K562 (cell line): ENCODE results near the gene ADAMTSL3. TPM values are rescaled to one million over a fixed set of nuclear protein-coding genes. Genes with fewer than 3 reads are reported as not detected.

Experiments used
- ATAC-seq: fragments of 200-7000 bp; cut with Tn5 transposase; 3 replicates; pipeline ENCODE4 v1.9.1; 2020; ENCODE audit warnings: moderate library complexity
- BruUV-seq: library from RNA; stranded (reverse); fragments of 400-500 nt; replicated peaks from 2 replicates; lab custom pipeline; 2021; lab: Mats Ljungman, UMichigan
- CTCF ChIA-PET: fragments of 300-600 bp; formaldehyde crosslinking; extraction: SDS; loops from one replicate; lab custom pipeline; 2021; ENCODE audit warnings: low intra/inter-chr PET ratio; lab: Yijun Ruan, JAX
- POLR2A ChIA-PET: fragments of 300-600, 350-650 bp; sonication (Branson Sonifier 250); formaldehyde crosslinking; extraction: SDS; loops from one replicate; lab custom pipeline; 2021; ENCODE audit warnings: antibody characterized with exemption, inconsistent platforms; lab: Yijun Ruan, JAX
- DNase-seq, 4 experiments: peaks; one replicate each; pipeline versions ENCODE4 v3.0.0 to v3.0.0-alpha.2; 2011 to 2018; ENCODE audit warnings: low spot score in 3 of 4, mixed read lengths in 3 of 4; ENCODE audit errors: extremely low read depth in 1 of 4
- FAIRE-seq: peaks from 2 replicates; lab custom pipeline; 2011; peaks lifted over from hg19 to GRCh38; lab: Jason Lieb, UNC
- H2AFZ ChIP-seq: 2 replicates; pipeline ENCODE4 v1.6.0; 2011; ENCODE audit warnings: low read depth, low read length, control low read depth, inconsistent platforms
- H3K27ac ChIP-seq: fragments of 200-600 bp; 3 replicates; pipeline ENCODE4 v1.8.0; 2011; ENCODE audit warnings: low read depth, mild to moderate bottlenecking, control low read depth, inconsistent platforms, low read length, moderate library complexity, mixed read lengths; ENCODE audit errors: extremely low read depth
- H3K27me3 ChIP-seq, 2 experiments: fragments of 300-600 bp in 1 of 2; 2 replicates in 1 of 2; 3 replicates in 1 of 2; pipeline versions ENCODE4 v1.6.0 to v1.8.0; 2011; ENCODE audit warnings: inconsistent platforms in 2 of 2, low read length in 2 of 2, mild to moderate bottlenecking in 1 of 2, mixed read lengths in 1 of 2, moderate library complexity in 1 of 2; ENCODE audit not compliant: control insufficient read depth in 2 of 2, insufficient read depth in 2 of 2
- H3K36me3 ChIP-seq: fragments of 300-600 bp; 3 replicates; pipeline ENCODE4 v1.8.0; 2011; ENCODE audit warnings: mild to moderate bottlenecking, low read length, inconsistent platforms; ENCODE audit not compliant: control insufficient read depth, insufficient read depth
- H3K4me1 ChIP-seq, 2 experiments: fragments of 200-600 bp in 1 of 2; replicated peaks in 1 of 2; 2 replicates in 1 of 2; 3 replicates in 1 of 2; pipeline versions ENCODE4 v1.5.1 to v1.8.0; 2011; ENCODE audit warnings: inconsistent platforms in 2 of 2, low read length in 2 of 2, mild to moderate bottlenecking in 1 of 2, mixed read lengths in 1 of 2, moderate library complexity in 1 of 2; ENCODE audit not compliant: control insufficient read depth in 2 of 2, insufficient read depth in 2 of 2
- H3K4me2 ChIP-seq: 2 replicates; pipeline ENCODE4 v1.6.1; 2011; ENCODE audit warnings: low read length, control low read depth, inconsistent platforms, mixed read lengths; ENCODE audit not compliant: insufficient read depth
- H3K4me3 ChIP-seq: fragments of 200-600 bp; sonication (generic), shearing (Covaris generic); 2 replicates; pipeline ENCODE4 v1.5.1; 2016; ENCODE audit warnings: control low read depth, inconsistent platforms
- H3K79me2 ChIP-seq: fragments of 200-600 bp; 3 replicates; pipeline ENCODE4 v1.8.0; 2011; ENCODE audit warnings: low read length, inconsistent platforms; ENCODE audit not compliant: control insufficient read depth, insufficient read depth
- H3K9ac ChIP-seq, 2 experiments: 2 replicates each; pipeline versions ENCODE4 v1.6.0 to v1.6.1; 2011; ENCODE audit warnings: low read depth in 2 of 2, low read length in 2 of 2, control low read depth in 1 of 2, inconsistent platforms in 1 of 2, mild to moderate bottlenecking in 1 of 2, mixed read lengths in 1 of 2; ENCODE audit not compliant: insufficient read depth in 1 of 2
- H3K9me1 ChIP-seq: one replicate; pipeline ENCODE4 v1.6.0; 2011; ENCODE audit warnings: inconsistent platforms, mild to moderate bottlenecking, low read length, moderate library complexity; ENCODE audit not compliant: control insufficient read depth, insufficient read depth
- H3K9me3 ChIP-seq: replicated peaks from 2 replicates; pipeline ENCODE4 v1.5.1; 2011; ENCODE audit warnings: low read depth, low read length, inconsistent platforms; ENCODE audit not compliant: control insufficient read depth, insufficient read depth
- H4K20me1 ChIP-seq: replicated peaks from 2 replicates; pipeline ENCODE4 v1.6.1; 2011; ENCODE audit warnings: low read length, inconsistent platforms, mixed read lengths; ENCODE audit not compliant: control insufficient read depth, insufficient read depth
- BRF1 ChIP-seq: IDR thresholded peaks from 3 replicates; pipeline ENCODE4 v1.6.1; 2011; ENCODE audit warnings: borderline replicate concordance, mild to moderate bottlenecking; ENCODE audit not compliant: insufficient read length; ENCODE audit errors: extremely low read depth
- CBFB ChIP-seq: sonication (generic); formaldehyde crosslinking; IDR thresholded peaks from 2 replicates; pipeline ENCODE4 v1.4.0; 2020; ENCODE audit warnings: mild to moderate bottlenecking, missing genetic modification reagents
- ETV6 ChIP-seq, 3 experiments: fragments of 150-350 bp in 1 of 3; sonication (generic) in 1 of 3; formaldehyde crosslinking in 1 of 3; IDR thresholded peaks; 2 replicates each; pipeline versions ENCODE4 v1.6.1 to v1.8.0; 2014 to 2022; ENCODE audit warnings: borderline replicate concordance in 2 of 3, low read depth in 2 of 3, antibody characterized with exemption in 1 of 3, low read length in 1 of 3, mild to moderate bottlenecking in 1 of 3, missing genetic modification reagents in 1 of 3
- HCFC1 ChIP-seq: IDR thresholded peaks from 2 replicates; pipeline ENCODE4 v1.6.1; 2012; ENCODE audit warnings: low read depth, low read length, improper control_type of control experiment
- MBD2 ChIP-seq: sonication (generic); IDR thresholded peaks from 2 replicates; pipeline ENCODE4 v1.6.1; 2016; ENCODE audit warnings: low read depth, borderline replicate concordance
- NCOA2 ChIP-seq, 2 experiments: fragments of 450-650 bp; IDR thresholded peaks; 2 replicates each; pipeline ENCODE4 v1.6.1; 2018; ENCODE audit warnings: mild to moderate bottlenecking in 2 of 2, moderate library complexity in 1 of 2; ENCODE audit not compliant: partially characterized antibody in 2 of 2
- POLR3G ChIP-seq: IDR thresholded peaks from 2 replicates; pipeline ENCODE4 v1.6.1; 2011; ENCODE audit not compliant: insufficient read length, insufficient replicate concordance; ENCODE audit errors: extremely low read depth
- RBM14 ChIP-seq: fragments of 200-400 bp; formaldehyde crosslinking; IDR thresholded peaks from 2 replicates; pipeline ENCODE4 v1.6.1; 2018; ENCODE audit warnings: low read depth, mild to moderate bottlenecking, low read length, moderate library complexity, borderline replicate concordance; ENCODE audit not compliant: insufficient read depth
- ZBED1 ChIP-seq: IDR thresholded peaks from 2 replicates; pipeline ENCODE4 v1.6.1; 2014
- ZBTB8A ChIP-seq: fragments of 450-650 bp; IDR thresholded peaks from 2 replicates; pipeline ENCODE4 v1.6.1; 2018; ENCODE audit warnings: mild to moderate bottlenecking, moderate library complexity; ENCODE audit not compliant: partially characterized antibody
- ZNF444 ChIP-seq: fragments of 250-450 bp; sonication (Bioruptor Pico); IDR thresholded peaks from 2 replicates; pipeline ENCODE4 v1.4.0; 2020; ENCODE audit warnings: mild to moderate bottlenecking, moderate library complexity
- WGBS: fragments of 100-300 bp; shearing (Covaris generic); methylation state at CpG from one replicate; pipeline ENCODE4 v1.1.6; 2016; ENCODE audit warnings: low coverage, mixed read lengths; ENCODE audit not compliant: insufficient coverage; ENCODE audit errors: missing lambda C conversion rate; 5-methylcytosine and 5-hydroxymethylcytosine counted together
- in situ Hi-C: fragments of 300-500 bp; cut with MboI; formaldehyde crosslinking; loops from 4 replicates; pipeline ENCODE4 v1.15.0; 2018; ENCODE audit warnings: inconsistent platforms, mixed read lengths
- intact Hi-C: fragments of 100-400 bp; cut with micrococcal nuclease; formaldehyde crosslinking; loops from 2 replicates; pipeline ENCODE4 v1.14.2; 2022
- polyA plus RNA-seq, 8 experiments: library from polyadenylated mRNA; depleted of rRNA in 4 of 8; stranded (reverse) in 5 of 8; unstranded in 3 of 8; fragments of >200 nt; fragmentation: Nextera tagmentation in 2 of 8; fragmentation: Illumina TruSeq in 1 of 8; extraction: Ambion mirVana in 2 of 8; extraction: Trizol in 1 of 8; gene quantifications; 2 replicates each; pipeline versions ENCODE4 v1.2.1 to v1.2.3, GENCODE V29; 2011 to 2014; ENCODE audit warnings: inconsistent platforms in 1 of 8, missing spikeins in 1 of 8
- total RNA-seq, 7 experiments: library from RNA; depleted of rRNA in 6 of 7; stranded (reverse); fragments of >200 nt in 6 of 7; fragmentation: Illumina TruSeq in 2 of 7; extraction: Trizol in 2 of 7; gene quantifications; 2 replicates each; pipeline versions ENCODE4 v1.2.1 to v1.2.3, GENCODE V29; 2011 to 2021; ENCODE audit warnings: low replicate concordance in 1 of 7
- TF ChIP-seq, protein P1 (sequence below): IDR thresholded peaks from 2 replicates; pipeline ENCODE4 v1.6.1; 2016; ENCODE audit warnings: missing genetic modification characterization, missing compliant biosample characterization
- TF ChIP-seq, protein P2 (sequence below), 2 experiments: fragments of 150-350 bp in 1 of 2; IDR thresholded peaks; 2 replicates each; pipeline ENCODE4 v1.6.1; 2012 to 2016; ENCODE audit warnings: low read depth in 2 of 2, low read length in 2 of 2, mild to moderate bottlenecking in 1 of 2, moderate library complexity in 1 of 2

Gene ADAMTSL3
- total and polyA plus RNA-seq, 9 of the 15 experiments (the other 6 are each of a cell fraction or from before 2014, with no cell fraction given): 0.01 to 0.18 (median 0.07) TPM; not detected in 3

DNA sequence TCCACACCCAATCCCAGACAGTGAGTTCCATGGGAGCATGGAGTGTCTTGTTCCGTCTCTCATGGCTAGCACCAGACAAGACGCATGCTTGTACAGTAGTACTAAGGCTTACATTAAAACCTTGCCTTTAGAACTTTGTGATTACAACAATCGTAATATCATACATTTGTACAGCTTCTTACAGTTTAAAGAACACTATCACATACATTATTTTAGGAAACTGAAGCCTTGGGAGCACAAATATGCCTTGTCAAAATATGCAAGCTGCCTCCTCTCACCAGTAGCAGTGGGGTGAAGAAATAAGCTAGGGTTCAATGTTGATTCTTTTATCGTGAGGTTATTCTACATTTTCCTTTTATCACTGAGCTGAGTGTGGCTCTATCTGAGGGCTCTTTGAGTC is 36.8 kb downstream of the ADAMTSL3 start:
- 0% methylated on average over 4 of the region's 4 CpGs for WGBS
- no TSS peak for BruUV-seq
- in situ Hi-C loops: no loop called here
- Histone ChIP-seq H2AFZ (no peak overlapping the region), H3K9me1 (no peaks in the 10 kb centered on the region), H3K4me2 (no peak overlapping the region), H3K79me2 (no peaks in the 10 kb centered on the region), H3K9ac (no peak overlapping the region), H3K4me3 (no peak overlapping the region), H3K27ac (no peak overlapping the region), H3K4me1 (no peaks in the 10 kb centered on the region), H4K20me1 (no peaks in the 10 kb centered on the region), H3K27me3 (peaks cover 3 to 14% of the 10 kb centered on the region in 2 experiments; a peak in 4 of 5 replicates), H3K9me3 (no peaks in the 10 kb centered on the region), H3K36me3 (no peaks in the 10 kb centered on the region)
- CTCF ChIA-PET: no interaction called here
- POLR2A ChIA-PET: no interaction called here
- FAIRE-seq (no peak), ATAC-seq (no peak), DNase-seq (no peak)
- intact Hi-C loops: no loop called here
- TF ChIP-seq ZNF444 (no peak), HCFC1 (no peak), BRF1 (no peak), RBM14 (no peak), CBFB (no peak), NCOA2 (IDR thresholded peaks at IDR 0.05; ENCODE audit: partially characterized antibody in 2 of 2) (no peak), ZBED1 (no peak), POLR3G (no peak), MBD2 (no peak), ETV6 (IDR thresholded peaks at IDR 0.05; ENCODE audit: borderline replicate concordance in 1 of 2, low read depth in 2 of 2, low read length in 1 of 2) (no peak), ETV6 (CRISPR knock-in tag; IDR thresholded peaks at IDR 0.05; ENCODE audit: borderline replicate concordance) (no peak), ZBTB8A (no peak)
- TF ChIP-seq, protein P1, sequence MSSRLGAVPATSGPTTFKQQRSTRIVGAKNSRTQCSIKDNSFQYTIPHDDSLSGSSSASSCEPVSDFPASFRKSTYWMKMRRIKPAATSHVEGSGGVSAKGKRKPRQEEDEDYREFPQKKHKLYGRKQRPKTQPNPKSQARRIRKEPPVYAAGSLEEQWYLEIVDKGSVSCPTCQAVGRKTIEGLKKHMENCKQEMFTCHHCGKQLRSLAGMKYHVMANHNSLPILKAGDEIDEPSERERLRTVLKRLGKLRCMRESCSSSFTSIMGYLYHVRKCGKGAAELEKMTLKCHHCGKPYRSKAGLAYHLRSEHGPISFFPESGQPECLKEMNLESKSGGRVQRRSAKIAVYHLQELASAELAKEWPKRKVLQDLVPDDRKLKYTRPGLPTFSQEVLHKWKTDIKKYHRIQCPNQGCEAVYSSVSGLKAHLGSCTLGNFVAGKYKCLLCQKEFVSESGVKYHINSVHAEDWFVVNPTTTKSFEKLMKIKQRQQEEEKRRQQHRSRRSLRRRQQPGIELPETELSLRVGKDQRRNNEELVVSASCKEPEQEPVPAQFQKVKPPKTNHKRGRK (tag): no peak
- TF ChIP-seq, protein P2, sequence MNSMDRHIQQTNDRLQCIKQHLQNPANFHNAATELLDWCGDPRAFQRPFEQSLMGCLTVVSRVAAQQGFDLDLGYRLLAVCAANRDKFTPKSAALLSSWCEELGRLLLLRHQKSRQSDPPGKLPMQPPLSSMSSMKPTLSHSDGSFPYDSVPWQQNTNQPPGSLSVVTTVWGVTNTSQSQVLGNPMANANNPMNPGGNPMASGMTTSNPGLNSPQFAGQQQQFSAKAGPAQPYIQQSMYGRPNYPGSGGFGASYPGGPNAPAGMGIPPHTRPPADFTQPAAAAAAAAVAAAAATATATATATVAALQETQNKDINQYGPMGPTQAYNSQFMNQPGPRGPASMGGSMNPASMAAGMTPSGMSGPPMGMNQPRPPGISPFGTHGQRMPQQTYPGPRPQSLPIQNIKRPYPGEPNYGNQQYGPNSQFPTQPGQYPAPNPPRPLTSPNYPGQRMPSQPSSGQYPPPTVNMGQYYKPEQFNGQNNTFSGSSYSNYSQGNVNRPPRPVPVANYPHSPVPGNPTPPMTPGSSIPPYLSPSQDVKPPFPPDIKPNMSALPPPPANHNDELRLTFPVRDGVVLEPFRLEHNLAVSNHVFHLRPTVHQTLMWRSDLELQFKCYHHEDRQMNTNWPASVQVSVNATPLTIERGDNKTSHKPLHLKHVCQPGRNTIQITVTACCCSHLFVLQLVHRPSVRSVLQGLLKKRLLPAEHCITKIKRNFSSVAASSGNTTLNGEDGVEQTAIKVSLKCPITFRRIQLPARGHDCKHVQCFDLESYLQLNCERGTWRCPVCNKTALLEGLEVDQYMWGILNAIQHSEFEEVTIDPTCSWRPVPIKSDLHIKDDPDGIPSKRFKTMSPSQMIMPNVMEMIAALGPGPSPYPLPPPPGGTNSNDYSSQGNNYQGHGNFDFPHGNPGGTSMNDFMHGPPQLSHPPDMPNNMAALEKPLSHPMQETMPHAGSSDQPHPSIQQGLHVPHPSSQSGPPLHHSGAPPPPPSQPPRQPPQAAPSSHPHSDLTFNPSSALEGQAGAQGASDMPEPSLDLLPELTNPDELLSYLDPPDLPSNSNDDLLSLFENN (IDR thresholded peaks at IDR 0.05; ENCODE audit: low read depth in 2 of 2, low read length in 2 of 2): no peak
